NT2/D1 (cell line): Measurements from ENCODE around the gene ISOC1.

Source experiments
- SUZ12 ChIP-seq: IDR thresholded peaks from 2 replicates; pipeline ENCODE4 v1.6.1; 2011; ENCODE audit not compliant: insufficient read length, insufficient read depth; ENCODE audit errors: extremely low read depth
- YY1 ChIP-seq: IDR thresholded peaks from 2 replicates; pipeline ENCODE4 v1.6.1; 2011; ENCODE audit not compliant: insufficient read length, insufficient read depth
- ZNF274 ChIP-seq: IDR thresholded peaks from 2 replicates; pipeline ENCODE4 v1.6.1; 2011; ENCODE audit warnings: mild to moderate bottlenecking, low read depth, low read length

GRCh38 chr5:129046151-129046550 is 48.4 kb upstream of the ISOC1 start:
- TF ChIP-seq ZNF274 = no peak
- no peak for TF ChIP-seq YY1
- TF ChIP-seq SUZ12 = no peak
